Activated T-cell treated with anti-CD3 and anti-CD28 coated beads, Interleukin-2, amount 50 U/mL, for 1 hour (primary cell): ENCODE results near the gene EFCAB7.
"Not testable (repeated sequence)": the region's sequence is repeated elsewhere in the genome, so short reads cannot be mapped to it uniquely, and the experiment has no call there.

Experiments
- DNase-seq: peaks from one replicate; pipeline ENCODE4 v3.0.0-alpha.2; 2020

Gene EFCAB7

DNA sequence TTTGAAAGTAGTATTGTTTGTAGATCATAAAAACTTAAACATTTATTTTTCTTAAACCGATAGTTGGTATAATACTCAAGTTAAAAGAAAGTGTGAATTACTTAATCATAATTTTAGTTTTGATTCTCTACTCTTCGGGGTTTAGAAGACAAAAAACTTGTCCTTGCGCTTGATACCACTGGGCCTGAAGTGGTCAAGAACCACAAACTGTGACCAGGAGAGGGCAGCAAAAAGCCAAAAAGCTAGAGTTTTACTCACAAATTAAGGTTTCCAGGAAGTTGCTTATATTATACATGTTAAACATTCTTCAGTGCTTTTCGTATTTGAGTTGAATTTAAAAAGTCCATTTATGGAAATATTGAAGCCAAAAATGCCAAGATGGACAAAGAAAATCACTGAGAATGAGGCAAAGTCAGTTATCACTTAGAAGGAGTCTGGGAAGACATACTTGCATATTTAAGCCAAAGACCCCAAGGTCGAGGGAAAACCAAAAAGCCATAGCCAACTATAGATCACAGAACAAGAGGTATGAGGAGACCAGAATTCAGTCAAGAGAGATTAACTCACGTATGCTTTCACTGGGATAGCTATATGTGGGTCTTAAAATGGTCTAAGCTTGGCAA, 34.2 kb downstream of the EFCAB7 start:
- no peak for DNase-seq

DNA sequence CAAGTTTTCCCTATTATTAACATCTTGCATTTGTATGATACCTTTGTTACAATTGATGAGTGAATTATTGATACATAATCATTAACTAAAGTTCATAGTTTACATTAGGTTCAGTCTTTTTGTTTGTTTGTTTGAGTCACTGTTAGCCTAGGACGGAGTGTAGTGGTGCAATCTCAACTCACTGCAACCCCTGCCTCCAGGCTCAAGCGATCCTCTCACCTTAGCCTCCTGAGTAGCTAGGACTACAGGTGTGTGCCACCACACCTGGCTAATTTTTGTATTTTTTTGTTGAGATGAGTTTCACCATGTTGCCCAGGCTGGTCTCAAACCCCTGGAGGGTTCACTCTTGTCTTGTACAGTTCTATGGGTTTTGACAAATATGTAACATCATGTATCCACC, 36.0 kb downstream of the EFCAB7 start:
- no peak for DNase-seq

DNA sequence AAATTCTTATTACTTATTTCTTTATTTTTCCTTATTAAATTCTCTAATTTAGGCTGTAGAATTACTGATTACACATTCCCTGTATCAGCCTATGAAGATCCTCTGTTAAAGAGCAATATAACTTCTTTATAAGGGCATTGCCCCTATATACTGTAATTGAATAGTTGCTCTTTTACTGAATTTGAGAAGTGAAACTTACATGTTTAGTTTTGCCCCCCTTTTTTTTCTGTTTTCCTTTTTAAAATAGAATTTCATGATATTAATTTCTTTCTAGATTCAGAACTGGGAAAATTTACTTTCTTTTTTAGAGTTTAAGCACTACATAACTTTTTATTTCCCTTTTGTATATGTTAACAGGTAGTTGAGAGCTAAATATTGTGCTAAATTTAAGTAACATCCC, 40.4 kb downstream of the EFCAB7 start:
- DNase-seq = no peak

GRCh38 chr1:63569068-63569467, 45.7 kb downstream of the EFCAB7 start:
- no peak for DNase-seq

DNA sequence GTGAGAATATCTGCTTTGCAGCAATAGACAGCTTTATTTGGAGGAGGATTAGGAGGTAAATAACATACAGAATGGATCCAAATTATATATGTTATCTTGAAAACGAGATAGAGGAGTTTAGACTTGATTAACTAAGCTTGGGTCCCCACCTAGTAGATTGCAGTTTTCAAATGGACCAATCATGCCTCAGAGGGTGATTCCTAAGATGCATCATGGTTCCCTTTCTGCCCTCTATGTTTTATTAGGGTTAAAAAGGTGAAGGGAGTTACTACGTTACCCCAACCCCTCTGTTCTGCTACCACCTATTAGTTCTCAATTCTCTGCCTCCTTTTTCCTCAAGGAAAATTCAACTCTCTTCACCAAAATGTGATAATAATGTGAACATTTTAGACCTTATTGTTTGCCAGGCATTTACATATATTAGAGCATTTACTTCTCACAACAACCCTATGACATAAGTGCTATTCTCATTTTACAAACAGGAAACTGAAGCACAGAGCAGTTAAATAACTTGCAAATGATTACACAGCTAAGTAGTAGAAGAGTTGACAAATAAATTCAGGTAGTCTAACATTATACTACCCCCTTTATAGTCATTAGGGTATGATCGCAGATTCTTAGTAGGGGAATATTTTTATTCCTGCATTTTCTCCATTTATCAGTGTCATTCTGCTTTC, 46.5 kb downstream of the EFCAB7 start:
- no peak for DNase-seq

GRCh38 chr1:63572686-63573085, 49.4 kb downstream of the EFCAB7 start:
- DNase-seq = not testable (repeated sequence)

GRCh38 chr1:63574203-63574796, 51.0 kb downstream of the EFCAB7 start:
- not testable (repeated sequence) for DNase-seq

GRCh38 chr1:63575340-63575826, 52.1 kb downstream of the EFCAB7 start:
- DNase-seq = no peak

- DNase-seq = not testable (repeated sequence)
Observed at GRCh38 chr1:63586326-63586725, 63.0 kb downstream of the EFCAB7 start.

- DNase-seq = no peak
Observed at GRCh38 chr1:63590166-63590560, 66.8 kb downstream of the EFCAB7 start.

GRCh38 chr1:63592536-63593302, 69.4 kb downstream of the EFCAB7 start:
- DNase-seq = no peak

- peak; percentile 80 for DNase-seq
Observed at GRCh38 chr1:63593303-63593885, 70.1 kb downstream of the EFCAB7 start, which contains the start of gene PGM1. Gene PGM1 (plus strand): TSS chr1:63593411. CDS start chr1:63593489, 78 bp downstream.

GRCh38 chr1:63593886-63594605, 70.7 kb downstream of the EFCAB7 start:
- DNase-seq = peak; percentile 76

DNA sequence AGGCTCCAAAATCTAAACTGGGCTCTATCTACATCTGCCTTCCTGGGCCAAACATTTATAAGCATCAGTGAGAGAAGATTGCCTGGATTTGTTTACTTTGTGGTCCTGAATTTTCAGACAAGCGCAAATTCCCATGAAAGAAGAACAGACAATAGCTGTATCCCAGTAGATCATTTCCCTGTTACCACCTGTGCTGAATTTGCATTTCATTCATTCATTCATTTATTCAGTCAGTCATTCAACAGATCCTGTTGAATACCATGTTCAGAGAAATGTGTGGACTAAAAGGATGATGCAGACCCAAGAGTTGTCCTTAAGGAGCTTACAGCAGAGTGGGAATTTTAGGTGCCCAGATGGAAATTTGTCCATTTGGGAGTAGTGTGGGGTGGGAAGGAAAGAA, 72.1 kb downstream of the EFCAB7 start:
- DNase-seq = no peak

DNA sequence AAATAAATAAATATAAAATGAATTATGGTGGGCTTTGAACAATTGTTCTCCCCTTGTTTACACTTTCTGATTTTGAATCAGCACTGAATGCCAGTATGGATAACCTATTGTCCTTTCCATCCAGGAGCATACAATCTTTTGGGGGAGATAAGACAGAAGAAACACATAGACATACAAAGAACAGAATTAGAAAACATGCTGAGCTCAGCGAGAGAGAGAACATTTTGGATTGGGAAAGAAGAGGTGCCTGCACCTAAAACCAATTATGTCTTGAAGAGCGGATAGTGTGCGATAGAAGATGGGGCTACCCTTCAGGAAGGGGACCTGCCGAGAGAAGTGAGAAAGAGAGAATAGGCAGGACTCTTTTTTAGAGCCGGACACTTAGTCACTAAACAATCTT, 76.5 kb downstream of the EFCAB7 start:
- no peak for DNase-seq

DNA sequence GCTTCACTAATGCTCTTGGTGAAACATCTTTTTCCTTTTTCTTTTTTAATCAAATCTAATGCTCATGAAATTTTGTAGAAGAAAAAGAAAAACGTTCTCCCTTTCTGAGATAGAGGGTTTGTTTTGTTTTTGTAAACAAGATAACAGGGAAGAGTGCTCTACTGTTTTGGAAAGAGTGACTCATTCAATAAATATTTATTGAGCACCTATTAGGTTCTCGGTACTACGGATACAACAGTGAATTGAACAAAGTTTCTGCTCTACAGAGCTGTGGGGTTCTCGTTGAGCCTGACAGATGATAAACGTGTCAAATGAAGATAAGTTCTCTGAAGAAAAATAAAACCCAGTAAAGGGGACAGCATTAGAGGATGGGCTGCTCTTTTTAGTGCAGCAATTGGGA, 76.9 kb downstream of the EFCAB7 start:
- DNase-seq = no peak

GRCh38 chr1:63601061-63601460, 77.7 kb downstream of the EFCAB7 start:
- no peak for DNase-seq

- no peak for DNase-seq
Observed at GRCh38 chr1:63601463-63601862, 78.1 kb downstream of the EFCAB7 start.

GRCh38 chr1:63601912-63602311, 78.6 kb downstream of the EFCAB7 start:
- no peak for DNase-seq

DNA sequence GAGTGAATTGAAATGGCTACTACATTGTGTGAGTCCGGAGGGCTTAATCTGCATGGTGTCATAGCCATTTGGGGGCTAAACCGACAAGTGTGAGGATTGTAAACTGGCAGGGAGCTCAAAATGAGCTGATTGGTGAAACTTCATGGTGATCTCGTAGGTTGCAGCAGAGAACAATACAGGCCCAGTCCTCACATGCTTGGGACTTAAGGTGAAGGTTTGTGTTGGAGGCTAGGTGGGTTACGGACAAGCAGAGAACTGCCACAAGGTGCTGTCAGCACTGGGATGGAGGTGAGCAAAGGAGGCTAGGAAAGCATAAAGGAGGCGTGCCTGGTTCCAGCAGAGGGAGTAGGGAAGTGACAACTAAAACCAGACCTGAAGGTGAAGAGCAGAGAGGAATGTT, 79.3 kb downstream of the EFCAB7 start:
- no peak for DNase-seq

GRCh38 chr1:63603810-63604209, 80.5 kb downstream of the EFCAB7 start:
- DNase-seq = no peak

- no peak for DNase-seq
Observed at GRCh38 chr1:63607322-63607721, 84.0 kb downstream of the EFCAB7 start.
